GM18511 (cell line): ENCODE measurements around the gene ACCS.

Experiments used
- ATAC-seq: cut with Tn5 transposase; IDR thresholded peaks from one replicate; pipeline ENCODE4 v1.9.1; 2021; ENCODE audit warnings: mild to moderate bottlenecking, moderate library complexity; ENCODE audit not compliant: unreplicated experiment

Gene ACCS

GRCh38 chr11:44127130-44127529 lies 61.1 kb downstream of the ACCS start:
- no peak for ATAC-seq

- ATAC-seq, result no peak
Observed at GRCh38 chr11:44128729-44129128, 62.7 kb downstream of the ACCS start.

DNA sequence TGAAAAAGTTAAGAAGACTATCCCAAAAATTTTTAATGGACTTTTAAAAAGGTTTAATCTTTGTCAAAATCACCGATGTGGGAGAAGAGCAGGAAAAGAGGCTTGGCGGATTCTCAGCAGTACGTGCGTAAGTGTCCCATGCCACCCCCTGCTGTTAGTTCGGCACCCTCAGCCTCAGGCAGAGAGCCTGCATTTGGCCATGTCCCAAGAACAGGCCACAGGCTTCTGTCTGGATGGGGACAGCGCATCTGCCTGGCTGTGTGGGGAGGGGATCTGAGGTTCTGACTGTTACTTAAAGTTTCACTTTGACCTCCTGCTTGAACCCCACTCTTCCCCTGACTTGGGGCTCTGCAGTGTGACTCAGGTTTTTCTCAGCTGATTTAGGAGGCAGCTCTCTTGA lies 64.7 kb downstream of the ACCS start:
- no peak for ATAC-seq

GRCh38 chr11:44133335-44133946 lies 67.4 kb downstream of the ACCS start:
- no peak for ATAC-seq
